Osteocyte (in vitro differentiated cells): Measurements from ENCODE around the gene PSORS1C1. TPM values are rescaled to one million over a fixed set of nuclear protein-coding genes. Genes with fewer than 3 reads are reported as not detected.

Source experiments
- DNase-seq: peaks from one replicate; pipeline ENCODE4 v3.0.0; 2021; ENCODE audit warnings: mixed read lengths; ENCODE audit not compliant: unreplicated experiment; ENCODE audit errors: extremely low spot score
- H3K27ac Mint-ChIP-seq: one replicate; pipeline ENCODE4 v1.8.0; 2021; ENCODE audit warnings: mild to moderate bottlenecking, mixed read lengths; ENCODE audit not compliant: unreplicated experiment
- H3K27me3 Mint-ChIP-seq: one replicate; pipeline ENCODE4 v1.8.0; 2021; ENCODE audit warnings: mixed read lengths; ENCODE audit not compliant: unreplicated experiment
- H3K36me3 Mint-ChIP-seq: one replicate; pipeline ENCODE4 v1.8.0; 2021; ENCODE audit warnings: mixed read lengths; ENCODE audit not compliant: unreplicated experiment
- H3K4me1 Mint-ChIP-seq: one replicate; pipeline ENCODE4 v1.8.0; 2021; ENCODE audit warnings: mixed read lengths; ENCODE audit not compliant: unreplicated experiment
- H3K4me3 Mint-ChIP-seq: one replicate; pipeline ENCODE4 v1.8.0; 2021; ENCODE audit warnings: mild to moderate bottlenecking, moderate library complexity, mixed read lengths; ENCODE audit not compliant: unreplicated experiment
- H3K9me3 Mint-ChIP-seq: one replicate; pipeline ENCODE4 v1.8.0; 2021; ENCODE audit warnings: mixed read lengths; ENCODE audit not compliant: unreplicated experiment
- CTCF ChIP-seq: fragments of 200-600 bp; sonication (generic); IDR thresholded peaks from 2 replicates; pipeline ENCODE4 v1.5.0; 2021; ENCODE audit warnings: antibody characterized with exemption, mild to moderate bottlenecking, moderate library complexity
- total RNA-seq: library from RNA; stranded (reverse); gene quantifications from 2 replicates; pipeline ENCODE4 v1.2.1, GENCODE V29; 2021

Gene PSORS1C1
- total RNA-seq, 1 donor from 2014 or later = 3.2 TPM

- Mint-ChIP-seq H3K4me1 (no peaks in the 10 kb centered on the region), H3K27me3 (no peaks in the 10 kb centered on the region), H3K9me3 (no peaks in the 10 kb centered on the region), H3K4me3 (no peak overlapping the region), H3K27ac (no peak overlapping the region), H3K36me3 (peaks cover 22% of the 10 kb centered on the region)
- no peak for DNase-seq
- no peak for TF ChIP-seq CTCF
These were observed 35.3 kb downstream of the PSORS1C1 start for GRCh38 chr6:31149827-31150447.

DNA sequence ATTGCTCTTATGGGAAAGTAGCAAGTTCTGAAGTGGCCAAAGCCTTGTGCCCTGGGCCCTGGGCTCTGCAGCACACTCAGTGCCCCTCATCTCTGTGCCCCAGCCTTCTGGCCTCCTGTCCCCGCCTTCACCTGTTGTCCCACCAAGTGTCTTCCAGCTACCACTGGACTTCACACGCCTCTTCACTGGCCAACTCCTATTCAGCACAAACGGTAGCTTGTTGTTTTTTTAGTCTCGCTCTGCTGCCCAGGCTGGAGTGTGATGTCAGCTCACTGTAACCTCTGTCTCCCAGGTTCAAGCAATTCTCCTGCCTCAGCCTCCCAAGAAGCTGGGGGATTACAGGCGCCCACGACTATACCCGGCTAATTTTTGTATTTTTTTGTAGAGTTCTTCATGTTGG lies 38.2 kb downstream of the PSORS1C1 start:
- Mint-ChIP-seq H3K9me3 (no peaks in the 10 kb centered on the region), H3K4me3 (no peak overlapping the region), H3K27ac (no peak overlapping the region), H3K27me3 (no peaks in the 10 kb centered on the region), H3K36me3 (peaks cover 21% of the 10 kb centered on the region), H3K4me1 (peaks cover 9% of the 10 kb centered on the region)
- TF ChIP-seq CTCF = no peak
- DNase-seq = no peak

DNA sequence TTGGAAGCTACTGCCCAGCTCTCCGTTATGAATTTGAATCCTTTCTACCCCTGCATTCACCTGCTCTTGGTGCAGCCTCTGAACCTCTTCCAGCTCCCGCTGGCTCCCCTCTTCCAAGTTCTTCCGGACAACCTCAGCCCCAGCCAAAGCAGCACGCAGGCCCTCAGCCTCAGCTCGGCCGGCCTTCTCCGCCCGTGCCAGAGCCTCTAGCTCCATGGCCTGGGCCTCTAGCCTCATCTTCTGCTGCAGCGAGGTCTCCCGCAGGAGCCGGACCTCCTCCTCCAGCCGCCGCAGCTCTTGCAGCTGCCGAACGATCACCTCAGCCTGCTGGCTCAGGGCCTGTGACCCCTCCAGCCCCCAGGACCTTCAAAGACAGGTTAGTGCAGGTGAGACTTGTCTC lies 39.8 kb downstream of the PSORS1C1 start:
- Mint-ChIP-seq H3K4me3 (no peak overlapping the region), H3K9me3 (no peaks in the 10 kb centered on the region), H3K4me1 (peaks cover 18% of the 10 kb centered on the region), H3K27me3 (no peaks in the 10 kb centered on the region), H3K27ac (no peak overlapping the region), H3K36me3 (peaks cover 19% of the 10 kb centered on the region)
- no peak for TF ChIP-seq CTCF
- DNase-seq = no peak

DNA sequence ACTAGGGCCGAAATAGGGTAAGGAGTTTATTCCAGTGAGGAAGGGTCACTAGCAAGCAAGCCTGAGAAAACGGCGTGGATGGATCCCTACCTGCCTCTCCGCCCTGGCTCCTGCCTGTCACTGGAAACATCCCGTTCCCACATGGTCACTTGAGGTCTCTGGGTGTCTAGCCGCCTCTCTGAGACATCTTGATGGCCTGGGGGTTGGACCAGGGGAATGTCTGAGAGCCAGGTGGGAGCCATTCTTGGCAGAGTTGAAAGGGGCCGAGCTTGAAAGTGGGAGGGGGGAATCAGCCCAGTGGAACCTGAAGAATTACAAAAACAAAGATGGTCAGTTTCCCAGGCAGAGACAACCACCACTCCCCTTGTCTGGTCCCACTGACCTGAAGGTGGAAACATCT lies 42.0 kb downstream of the PSORS1C1 start:
- no peaks in the 10 kb centered on the region for H3K27me3 Mint-ChIP-seq
- DNase-seq = no peak
- H3K4me3 Mint-ChIP-seq = peak overlapping the region; percentile 89
- H3K36me3 Mint-ChIP-seq = peaks cover 9% of the 10 kb centered on the region
- H3K27ac Mint-ChIP-seq = peak overlapping the region; percentile 86
- no peaks in the 10 kb centered on the region for H3K9me3 Mint-ChIP-seq
- peaks cover 23% of the 10 kb centered on the region for H3K4me1 Mint-ChIP-seq
- TF ChIP-seq CTCF = no peak

DNA sequence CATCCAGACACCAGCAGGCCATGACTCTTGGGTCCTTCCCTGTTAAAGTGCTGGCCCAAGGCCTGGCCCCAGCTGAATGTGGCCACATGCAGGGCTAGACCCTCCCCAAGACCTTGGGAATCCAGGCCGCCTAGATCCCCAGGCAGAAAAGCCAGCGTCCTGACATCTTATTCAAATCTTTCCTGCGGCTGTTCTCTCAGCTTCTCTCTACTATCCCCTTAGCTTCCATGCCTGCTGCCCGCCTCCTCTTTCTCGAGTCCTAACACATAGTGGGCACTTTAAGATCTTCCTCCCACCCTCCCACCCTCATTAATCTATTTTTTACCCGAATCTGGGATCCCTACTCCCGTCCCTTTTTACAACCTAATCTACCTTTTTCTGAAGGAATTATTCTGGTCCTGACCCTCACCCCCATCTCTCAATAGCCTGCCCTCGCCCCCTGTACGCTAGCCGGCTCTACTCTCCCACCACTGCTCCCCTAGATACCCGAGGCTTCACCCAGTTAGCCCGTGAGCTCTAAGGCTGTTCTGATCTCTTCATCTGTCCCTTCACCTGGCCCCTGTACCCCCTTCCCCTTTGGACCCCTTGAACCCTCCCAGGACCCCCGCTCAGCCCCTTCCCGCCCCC lies 43.0 kb downstream of the PSORS1C1 start, which contains the start of gene CCHCR1:
Gene CCHCR1, minus strand, starts transcription at position 290 of the 627 bp plus-strand sequence. Its CDS starts 202 bp downstream, at position 88.
- DNase-seq = no peak
- H3K9me3 Mint-ChIP-seq = no peaks in the 10 kb centered on the region
- H3K27ac Mint-ChIP-seq = peak within 1 kb of the TSS; percentile 86
- no peak for TF ChIP-seq CTCF
- no peaks in the 10 kb centered on the region for H3K27me3 Mint-ChIP-seq
- H3K4me1 Mint-ChIP-seq = peaks cover 23% of the 10 kb centered on the region
- H3K4me3 Mint-ChIP-seq = peak within 1 kb of the TSS; percentile 89
- peaks cover 9% of the 10 kb centered on the region for H3K36me3 Mint-ChIP-seq
